GM12878 (cell line): Measurements from ENCODE around the gene IFRD2. TPM values are rescaled to one million over a fixed set of nuclear protein-coding genes. Genes with fewer than 3 reads are reported as not detected.

Source experiments
- BHLHE40 ChIP-seq, 2 experiments: fragments of 450-650 bp in 1 of 2; IDR thresholded peaks; 2 replicates each; pipeline ENCODE4 v1.6.1; 2011 to 2017; ENCODE audit warnings: low read depth in 2 of 2, borderline replicate concordance in 1 of 2, improper control_type of control experiment in 1 of 2, low read length in 1 of 2, mild to moderate bottlenecking in 1 of 2
- CHD4 ChIP-seq: fragments of 200-600 bp; sonication (generic); IDR thresholded peaks from 2 replicates; pipeline ENCODE4 v1.6.1; 2016; ENCODE audit warnings: mild to moderate bottlenecking
- CREM ChIP-seq: IDR thresholded peaks from 2 replicates; pipeline ENCODE4 v1.6.1; 2014; ENCODE audit warnings: antibody characterized with exemption, low read depth
- CUX1 ChIP-seq: IDR thresholded peaks from 2 replicates; pipeline ENCODE4 v1.6.1; 2012; ENCODE audit warnings: improper control_type of control experiment, low read depth, low read length; ENCODE audit not compliant: insufficient replicate concordance
- EED ChIP-seq: sonication (generic); IDR thresholded peaks from 2 replicates; pipeline ENCODE4 v1.6.1; 2016; ENCODE audit warnings: antibody characterized with exemption, low read depth
- EGR1 ChIP-seq, 2 experiments: IDR thresholded peaks; 1 replicate in 1 of 2; 2 replicates in 1 of 2; pipeline ENCODE4 v1.6.1; 2011 to 2012; ENCODE audit warnings: low read depth in 2 of 2, low read length in 2 of 2, borderline replicate concordance in 1 of 2, mild to moderate bottlenecking in 1 of 2, moderate library complexity in 1 of 2
- HCFC1 ChIP-seq: fragments of 150-350 bp; IDR thresholded peaks from 2 replicates; pipeline ENCODE4 v1.6.1; 2014; ENCODE audit warnings: low read length
- IRF5 ChIP-seq: fragments of 450-650 bp; IDR thresholded peaks from 2 replicates; pipeline ENCODE4 v1.6.1; 2017; ENCODE audit warnings: borderline replicate concordance
- MTA2 ChIP-seq: fragments of 450-650 bp; IDR thresholded peaks from 2 replicates; pipeline ENCODE4 v1.6.1; 2016; ENCODE audit warnings: low read depth, mild to moderate bottlenecking, moderate library complexity
- NR2C1 ChIP-seq: fragments of 450-650 bp; IDR thresholded peaks from 2 replicates; pipeline ENCODE4 v1.6.1; 2017; ENCODE audit warnings: antibody characterized with exemption, mild to moderate bottlenecking, moderate library complexity
- NR2C2 ChIP-seq: IDR thresholded peaks from 2 replicates; pipeline ENCODE4 v1.6.1; 2011; ENCODE audit warnings: borderline replicate concordance, low read depth; ENCODE audit not compliant: control insufficient read depth, insufficient read length
- NR2F1 ChIP-seq: fragments of 450-650 bp; conservative IDR thresholded peaks from 2 replicates; pipeline ENCODE4 v1.6.1; 2017; ENCODE audit warnings: mild to moderate bottlenecking
- POLR2A ChIP-seq: IDR thresholded peaks from 2 replicates; pipeline ENCODE4 v1.6.1; 2011; ENCODE audit warnings: low read depth, mild to moderate bottlenecking, low read length
- RAD51 ChIP-seq: fragments of 450-650 bp; IDR thresholded peaks from 2 replicates; pipeline ENCODE4 v1.6.1; 2016; ENCODE audit warnings: moderate library complexity, mild to moderate bottlenecking, inconsistent platforms
- RB1 ChIP-seq: fragments of 450-650 bp; formaldehyde crosslinking; IDR thresholded peaks from 2 replicates; pipeline ENCODE4 v1.6.1; 2017; ENCODE audit warnings: mild to moderate bottlenecking, borderline replicate concordance
- STAT1 ChIP-seq: fragments of 450-650 bp; conservative IDR thresholded peaks from 2 replicates; pipeline ENCODE4 v1.6.1; 2014; ENCODE audit warnings: antibody characterized with exemption, mild to moderate bottlenecking
- polyA plus RNA-seq, 11 experiments: library from polyadenylated mRNA; depleted of rRNA in 4 of 11; unstranded in 6 of 11; stranded (reverse) in 5 of 11; fragments of >200 nt; fragmentation: Nextera tagmentation in 4 of 11; fragmentation: Illumina TruSeq in 1 of 11; extraction: Ambion mirVana in 4 of 11; extraction: Trizol in 1 of 11; gene quantifications; 1 replicate in 1 of 11; 2 replicates in 10 of 11; pipeline versions ENCODE4 v1.2.1 to v1.2.3, GENCODE V29; 2011 to 2016; ENCODE audit warnings: inconsistent platforms in 2 of 11, missing spikeins in 2 of 11, low read depth in 1 of 11
- total RNA-seq, 4 experiments: library from RNA; depleted of rRNA in 3 of 4; stranded (reverse); fragments of >200 nt in 3 of 4; fragmentation: Illumina TruSeq in 1 of 4; extraction: Trizol in 1 of 4; gene quantifications; 2 replicates each; pipeline versions ENCODE4 v1.2.1 to v1.2.3, GENCODE V29; 2013 to 2021
- TF ChIP-seq, protein P1 (sequence below): fragments of 450-650 bp; IDR thresholded peaks from 2 replicates; pipeline ENCODE4 v1.6.1; 2017; ENCODE audit warnings: low read depth, mild to moderate bottlenecking, moderate library complexity
- TF ChIP-seq, protein P2 (sequence below): fragments of 450-650 bp; IDR thresholded peaks from 2 replicates; pipeline ENCODE4 v1.6.1; 2014; ENCODE audit warnings: mild to moderate bottlenecking
- TF ChIP-seq, protein P3 (sequence below): fragments of 450-650 bp; IDR thresholded peaks from 2 replicates; pipeline ENCODE4 v1.6.1; 2016; ENCODE audit warnings: mild to moderate bottlenecking

IFRD2 gene
- total and polyA plus RNA-seq, 10 of the 15 experiments (the other 5 are each of a cell fraction or from before 2014, with no cell fraction given) = 19.1 to 153 (median 80.3) TPM

- no peak for TF ChIP-seq MTA2
- no peak for TF ChIP-seq NR2C2
- no peak for TF ChIP-seq IRF5
- TF ChIP-seq NR2C1 = peak; percentile 32; the same call in 1 of the 2 replicates
- peak; percentile 36; the same call in 1 of the 2 replicates for TF ChIP-seq HCFC1
- TF ChIP-seq NR2F1 = peak; percentile 48
- no peak for TF ChIP-seq CHD4
- TF ChIP-seq EGR1 (IDR thresholded peaks at IDR 0.05; ENCODE audit: borderline replicate concordance in 1 of 2, low read depth in 2 of 2, low read length in 2 of 2) = peak in 1 of 2 experiments; percentile 93; a peak in 2 of 3 replicates
- TF ChIP-seq RB1 = peak; percentile 84
- peak; percentile 97 to 99 for TF ChIP-seq BHLHE40 (IDR thresholded peaks at IDR 0.05; ENCODE audit: borderline replicate concordance in 1 of 2, low read depth in 2 of 2, low read length in 1 of 2)
- TF ChIP-seq EED = no peak
- TF ChIP-seq, protein P1, sequence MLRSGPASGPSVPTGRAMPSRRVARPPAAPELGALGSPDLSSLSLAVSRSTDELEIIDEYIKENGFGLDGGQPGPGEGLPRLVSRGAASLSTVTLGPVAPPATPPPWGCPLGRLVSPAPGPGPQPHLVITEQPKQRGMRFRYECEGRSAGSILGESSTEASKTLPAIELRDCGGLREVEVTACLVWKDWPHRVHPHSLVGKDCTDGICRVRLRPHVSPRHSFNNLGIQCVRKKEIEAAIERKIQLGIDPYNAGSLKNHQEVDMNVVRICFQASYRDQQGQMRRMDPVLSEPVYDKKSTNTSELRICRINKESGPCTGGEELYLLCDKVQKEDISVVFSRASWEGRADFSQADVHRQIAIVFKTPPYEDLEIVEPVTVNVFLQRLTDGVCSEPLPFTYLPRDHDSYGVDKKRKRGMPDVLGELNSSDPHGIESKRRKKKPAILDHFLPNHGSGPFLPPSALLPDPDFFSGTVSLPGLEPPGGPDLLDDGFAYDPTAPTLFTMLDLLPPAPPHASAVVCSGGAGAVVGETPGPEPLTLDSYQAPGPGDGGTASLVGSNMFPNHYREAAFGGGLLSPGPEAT = peak; percentile 100
- TF ChIP-seq, protein P2, sequence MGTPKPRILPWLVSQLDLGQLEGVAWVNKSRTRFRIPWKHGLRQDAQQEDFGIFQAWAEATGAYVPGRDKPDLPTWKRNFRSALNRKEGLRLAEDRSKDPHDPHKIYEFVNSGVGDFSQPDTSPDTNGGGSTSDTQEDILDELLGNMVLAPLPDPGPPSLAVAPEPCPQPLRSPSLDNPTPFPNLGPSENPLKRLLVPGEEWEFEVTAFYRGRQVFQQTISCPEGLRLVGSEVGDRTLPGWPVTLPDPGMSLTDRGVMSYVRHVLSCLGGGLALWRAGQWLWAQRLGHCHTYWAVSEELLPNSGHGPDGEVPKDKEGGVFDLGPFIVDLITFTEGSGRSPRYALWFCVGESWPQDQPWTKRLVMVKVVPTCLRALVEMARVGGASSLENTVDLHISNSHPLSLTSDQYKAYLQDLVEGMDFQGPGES = peak; percentile 42; the same call in 1 of the 2 replicates
- TF ChIP-seq RAD51 = no peak
- peak; percentile 51 for TF ChIP-seq CREM
- TF ChIP-seq, protein P3, sequence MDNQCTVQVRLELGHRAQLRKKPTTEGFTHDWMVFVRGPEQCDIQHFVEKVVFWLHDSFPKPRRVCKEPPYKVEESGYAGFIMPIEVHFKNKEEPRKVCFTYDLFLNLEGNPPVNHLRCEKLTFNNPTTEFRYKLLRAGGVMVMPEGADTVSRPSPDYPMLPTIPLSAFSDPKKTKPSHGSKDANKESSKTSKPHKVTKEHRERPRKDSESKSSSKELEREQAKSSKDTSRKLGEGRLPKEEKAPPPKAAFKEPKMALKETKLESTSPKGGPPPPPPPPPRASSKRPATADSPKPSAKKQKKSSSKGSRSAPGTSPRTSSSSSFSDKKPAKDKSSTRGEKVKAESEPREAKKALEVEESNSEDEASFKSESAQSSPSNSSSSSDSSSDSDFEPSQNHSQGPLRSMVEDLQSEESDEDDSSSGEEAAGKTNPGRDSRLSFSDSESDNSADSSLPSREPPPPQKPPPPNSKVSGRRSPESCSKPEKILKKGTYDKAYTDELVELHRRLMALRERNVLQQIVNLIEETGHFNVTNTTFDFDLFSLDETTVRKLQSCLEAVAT = peak; percentile 88
- TF ChIP-seq POLR2A = peak; percentile 56; the same call in 1 of the 2 replicates
- no peak for TF ChIP-seq CUX1
- TF ChIP-seq STAT1 = peak; percentile 98
These were observed 29.3 kb upstream of the IFRD2 start (continued) for GRCh38 chr3:50321336-50322114.
